Adrenal gland (tissue), 12 donors: ENCODE results near the gene EVC. TPM values are rescaled to one million over a fixed set of nuclear protein-coding genes. Genes with fewer than 3 reads are reported as not detected.

Source experiments
- DNase-seq, 7 donors: peaks; one replicate each; pipeline ENCODE4 v3.0.0-alpha.2; 2019 to 2020
- H3K27ac ChIP-seq, 5 donors: fragments of 200-600 bp; sonication (generic) in 4 of 5; 1 replicate in 3 of 5; 2 replicates in 2 of 5; pipeline versions ENCODE4 v1.5.1 to v1.8.0; 2016 to 2020; ENCODE audit warnings: mild to moderate bottlenecking in 1 of 5
- H3K27me3 ChIP-seq: fragments of 200-600 bp; 2 replicates; pipeline ENCODE4 v1.8.0; 2021
- H3K36me3 ChIP-seq, 2 donors: fragments of 200-600 bp; replicated peaks in 1 of 2; 1 replicate in 1 of 2; 2 replicates in 1 of 2; pipeline versions ENCODE4 v1.5.1 to v1.8.0; 2018 to 2022
- H3K4me1 ChIP-seq, 2 donors: fragments of 200-600 bp; replicated peaks in 1 of 2; 1 replicate in 1 of 2; 2 replicates in 1 of 2; pipeline versions ENCODE4 v1.5.1 to v1.8.0; 2018 to 2021
- H3K4me3 ChIP-seq, 4 donors: fragments of 200-600 bp; sonication (generic) in 3 of 4; one replicate each; pipeline ENCODE4 v1.5.1; 2016 to 2018
- H3K9me3 ChIP-seq, 3 donors: fragments of 200-600 bp; sonication (generic) in 1 of 3; replicated peaks in 1 of 3; 1 replicate in 2 of 3; 2 replicates in 1 of 3; pipeline versions ENCODE4 v1.5.1 to v1.8.0; 2016 to 2021
- CTCF ChIP-seq, 6 experiments: fragments of 450-650 bp in 4 of 6; fragments of 200-600 bp in 2 of 6; sonication (generic) in 1 of 6; IDR thresholded peaks; 1 replicate in 5 of 6; 2 replicates in 1 of 6; pipeline versions ENCODE4 v1.5.1 to v1.8.0; 2016 to 2021; ENCODE audit warnings: antibody characterized with exemption in 6 of 6, mild to moderate bottlenecking in 2 of 6, moderate library complexity in 1 of 6
- POLR2A ChIP-seq, 2 donors: fragments of 450-650 bp; IDR thresholded peaks; one replicate each; pipeline ENCODE4 v1.6.1; 2017; ENCODE audit warnings: antibody characterized with exemption in 2 of 2, mild to moderate bottlenecking in 2 of 2, moderate library complexity in 1 of 2
- WGBS, 4 donors: extraction: QIAGEN DNeasy Blood & Tissue Kit in 2 of 4; methylation state at CpG; one replicate each; pipeline versions ENCODE4 v1.1.5 to v1.1.7; 2013 to 2017; 5-methylcytosine and 5-hydroxymethylcytosine counted together
- intact Hi-C, 2 donors: fragments of 100-400 bp; cut with DNase I; formaldehyde crosslinking; loops; one replicate each; pipeline versions ENCODE4 v1.14.1 to v1.15.0; 2022 to 2023
- polyA plus RNA-seq, 3 donors: library from polyadenylated mRNA; stranded (reverse); fragments of 200-250 nt in 2 of 3; fragments of 350-450 nt in 1 of 3; fragmentation: Illumina TruSeq in 1 of 3; extraction: RNeasy Lipid Tissue Mini Kit (QIAGEN cat#74804) in 1 of 3; gene quantifications; one replicate each; pipeline ENCODE4 v1.2.3, GENCODE V29; 2013 to 2014
- total RNA-seq, 9 donors: library from RNA; depleted of rRNA in 4 of 9; stranded (reverse); fragments of >200 nt in 4 of 9; fragments of 120-200 nt in 1 of 9; fragmentation: NEBNext Ultra II Directional in 1 of 9; extraction: Animal tissue kit (Norgen Biotek cat#: 25700) in 1 of 9; gene quantifications; one replicate each; pipeline versions ENCODE4 v1.1.0 to v1.2.4, GENCODE V29; 2013 to 2023
- donor health status: healthy with polysubstance abuse.
- donor health status: Bipolar disorder and iron deficiency.
- donor health status: DM: yes; HTN: yes; CAD: no.
- donor health status: DM: no; HTN: no; CAD: no.
- donor health status: DM: no; HTN: no; CAD: no.
- donor health status: DM: yes; HTN: yes; CAD: no.

The EVC gene
- total and polyA plus RNA-seq, 12 donors = 1.0 to 23.7 (median 10.1) TPM

DNA sequence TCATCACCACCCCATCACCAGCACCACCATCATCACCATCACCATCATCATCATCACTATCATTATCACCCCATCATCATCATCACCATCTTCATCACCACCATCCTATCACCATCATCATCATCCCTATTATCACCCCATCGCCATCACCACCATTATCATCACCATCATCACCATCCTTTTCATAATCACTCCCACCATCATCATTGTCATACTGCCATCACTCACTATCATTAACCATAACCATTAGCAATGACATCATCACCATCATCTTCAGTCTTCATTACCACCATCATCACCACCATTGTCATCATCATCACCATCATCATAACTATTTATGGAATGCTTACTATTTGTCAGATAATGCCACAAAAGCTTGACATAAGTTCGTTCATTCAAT is 146.2 kb downstream of the EVC start:
- 85 to 87% (median 86%) methylated on average over 2 of the region's 2 CpGs for WGBS, 4 donors
- intact Hi-C loops = no loop called here
- no peaks in the 10 kb centered on the region for H3K9me3 ChIP-seq
- TF ChIP-seq POLR2A (IDR thresholded peaks at IDR 0.05) (no peak), CTCF (IDR thresholded peaks at IDR 0.05) (no peak)
- peaks cover 3% of the 10 kb centered on the region for H3K27me3 ChIP-seq
- no peak overlapping the region for H3K4me3 ChIP-seq
- H3K36me3 ChIP-seq = no peaks in the 10 kb centered on the region
- no peak overlapping the region for H3K27ac ChIP-seq
- no peaks in the 10 kb centered on the region for H3K4me1 ChIP-seq
- no peak for DNase-seq

- no peak overlapping the region for H3K4me3 ChIP-seq
- H3K4me1 ChIP-seq = peaks cover 0 to under 1% of the 10 kb centered on the region in 2 donors
- intact Hi-C loops = no loop called here
- no peak overlapping the region for H3K27ac ChIP-seq
- no peak for DNase-seq
- H3K27me3 ChIP-seq = peaks cover 3% of the 10 kb centered on the region
- WGBS, 4 donors = 84 to 93% (median 88%) methylated on average over 16 of the region's 16 CpGs
- no peaks in the 10 kb centered on the region for H3K36me3 ChIP-seq
- TF ChIP-seq CTCF (IDR thresholded peaks at IDR 0.05) (no peak), POLR2A (IDR thresholded peaks at IDR 0.05) (no peak)
- no peaks in the 10 kb centered on the region for H3K9me3 ChIP-seq
Observed at GRCh38 chr4:5858020-5858769, 147.2 kb downstream of the EVC start.

- Histone ChIP-seq H3K4me1 (peaks cover 0 to 7% of the 10 kb centered on the region in 2 donors), H3K36me3 (no peaks in the 10 kb centered on the region), H3K27me3 (peaks cover 3% of the 10 kb centered on the region), H3K27ac (no peak overlapping the region), H3K4me3 (no peak overlapping the region), H3K9me3 (no peaks in the 10 kb centered on the region)
- 36 to 48% (median 45%) methylated on average over 14 to 15 of the region's 15 CpGs for WGBS, 4 donors
- intact Hi-C loops = no loop called here
- no peak for TF ChIP-seq CTCF (IDR thresholded peaks at IDR 0.05)
- TF ChIP-seq POLR2A (IDR thresholded peaks at IDR 0.05) = no peak
- peak; percentile 40 to 81 (median 50) for DNase-seq
Observed at GRCh38 chr4:5863461-5864113, 152.6 kb downstream of the EVC start.

Other genes with a start within 250 kb of the EVC start
- gene EVC2, start 2.6 kb upstream of the EVC start, total RNA-seq = 1 to 10 TPM in 7 of 9 donors, under 1 TPM in 2; 0.75 to 3.4 (median 2.0) TPM
- 1 to 10 TPM in 1 of 3 donors, under 1 TPM in 2; 0.66 to 1.6 (median 0.74) TPM for gene EVC2, start 2.6 kb upstream of the EVC start, polyA plus RNA-seq
- 10 to 100 TPM in 1 of 9 donors, 1 to 10 TPM in 4, under 1 TPM in 4; 0.18 to 17.7 (median 1.1) TPM for gene CRMP1, start 181.9 kb downstream of the EVC start, total RNA-seq
- gene CRMP1, start 181.9 kb downstream of the EVC start, polyA plus RNA-seq = 1 to 10 TPM; 4.8 to 9.3 (median 8.4) TPM